MM.1S (cell line): ENCODE data around the gene CA4.

ENCODE experiments used
- EZH2 ChIP-seq: fragments of 300-600 bp; sonication (generic); optimal IDR thresholded peaks from 2 replicates; pipeline ENCODE3; 2017; ENCODE audit warnings: low read depth, mild to moderate bottlenecking, antibody characterized with exemption, low read length, mixed read lengths
- EZH2phosphoT487 ChIP-seq: fragments of 300-600 bp; sonication (generic); IDR thresholded peaks from 2 replicates; pipeline ENCODE4 v1.6.1; 2018; ENCODE audit warnings: antibody characterized with exemption, low read length
- TF ChIP-seq, protein P1 (sequence below): fragments of 300-600 bp; sonication (generic); IDR thresholded peaks from 2 replicates; pipeline ENCODE4 v1.5.1; 2016; ENCODE audit warnings: antibody characterized with exemption, low read length, mixed read lengths

- TF ChIP-seq EZH2phosphoT487 (no peak), EZH2 (no peak)
- TF ChIP-seq, protein P1, sequence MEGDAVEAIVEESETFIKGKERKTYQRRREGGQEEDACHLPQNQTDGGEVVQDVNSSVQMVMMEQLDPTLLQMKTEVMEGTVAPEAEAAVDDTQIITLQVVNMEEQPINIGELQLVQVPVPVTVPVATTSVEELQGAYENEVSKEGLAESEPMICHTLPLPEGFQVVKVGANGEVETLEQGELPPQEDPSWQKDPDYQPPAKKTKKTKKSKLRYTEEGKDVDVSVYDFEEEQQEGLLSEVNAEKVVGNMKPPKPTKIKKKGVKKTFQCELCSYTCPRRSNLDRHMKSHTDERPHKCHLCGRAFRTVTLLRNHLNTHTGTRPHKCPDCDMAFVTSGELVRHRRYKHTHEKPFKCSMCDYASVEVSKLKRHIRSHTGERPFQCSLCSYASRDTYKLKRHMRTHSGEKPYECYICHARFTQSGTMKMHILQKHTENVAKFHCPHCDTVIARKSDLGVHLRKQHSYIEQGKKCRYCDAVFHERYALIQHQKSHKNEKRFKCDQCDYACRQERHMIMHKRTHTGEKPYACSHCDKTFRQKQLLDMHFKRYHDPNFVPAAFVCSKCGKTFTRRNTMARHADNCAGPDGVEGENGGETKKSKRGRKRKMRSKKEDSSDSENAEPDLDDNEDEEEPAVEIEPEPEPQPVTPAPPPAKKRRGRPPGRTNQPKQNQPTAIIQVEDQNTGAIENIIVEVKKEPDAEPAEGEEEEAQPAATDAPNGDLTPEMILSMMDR = no peak
Measured at GRCh38 chr17:60128171-60128859, 21.5 kb upstream of the CA4 start.
